GM12878 (cell line): ENCODE data around the gene IFNAR2. TPM values are rescaled to one million over a fixed set of nuclear protein-coding genes. Genes with fewer than 3 reads are reported as not detected.

Source experiments
- ATAC-seq: fragments of 200-7000 bp; cut with Tn5 transposase; 3 replicates; pipeline ENCODE4 v1.9.1; 2020; ENCODE audit warnings: mild to moderate bottlenecking, moderate library complexity
- BruUV-seq: library from RNA; stranded (reverse); fragments of 400-500 nt; replicated peaks from 2 replicates; lab custom pipeline; 2021; lab: Mats Ljungman, UMichigan
- CTCF ChIA-PET: fragments of 300-600 bp; sonication (Branson Sonifier 250); formaldehyde crosslinking; extraction: SDS; loops from one replicate; lab custom pipeline; 2021; ENCODE audit warnings: inconsistent platforms; lab: Yijun Ruan, JAX
- POLR2A ChIA-PET: fragments of 350-600 bp; formaldehyde crosslinking; extraction: SDS; loops from one replicate; lab custom pipeline; 2021; ENCODE audit warnings: inconsistent platforms; lab: Charles Lee
- RAD21 ChIA-PET: fragments of 300-600 bp; sonication (Branson Sonifier 250); formaldehyde crosslinking; loops from one replicate; lab custom pipeline; 2023; ENCODE audit warnings: antibody characterized with exemption; ENCODE audit not compliant: unreplicated experiment; lab: Charles Lee
- SMC1A ChIA-PET: fragments of 300-600 bp; sonication (Branson Sonifier 250); formaldehyde crosslinking; loops from one replicate; lab custom pipeline; 2023; ENCODE audit not compliant: unreplicated experiment, uncharacterized antibody; lab: Charles Lee
- DNase-seq: peaks from one replicate; pipeline ENCODE4 v3.0.0-alpha.2; 2011; ENCODE audit warnings: low read depth, low spot score
- FAIRE-seq: peaks from 3 replicates; lab custom pipeline; 2011; peaks lifted over from hg19 to GRCh38; lab: Jason Lieb, UNC
- H2AFZ ChIP-seq: 2 replicates; pipeline ENCODE4 v1.6.0; 2011; ENCODE audit warnings: low read depth, low read length, control low read depth; ENCODE audit not compliant: control insufficient read depth
- H3K27ac ChIP-seq: 2 replicates; pipeline ENCODE4 v1.5.1; 2011; ENCODE audit warnings: control low read depth; ENCODE audit not compliant: control insufficient read depth, insufficient read depth
- H3K27me3 ChIP-seq, 2 experiments: replicated peaks in 1 of 2; 2 replicates each; pipeline versions ENCODE4 v1.6.0 to v1.6.1; 2011; ENCODE audit warnings: low read length in 1 of 2; ENCODE audit not compliant: control insufficient read depth in 2 of 2, insufficient read depth in 2 of 2
- H3K36me3 ChIP-seq, 2 experiments: 2 replicates each; pipeline ENCODE4 v1.5.1; 2011; ENCODE audit warnings: low read length in 1 of 2; ENCODE audit not compliant: control insufficient read depth in 2 of 2, insufficient read depth in 2 of 2
- H3K4me1 ChIP-seq: 2 replicates; pipeline ENCODE4 v1.6.1; 2011; ENCODE audit warnings: mild to moderate bottlenecking, low read length, moderate library complexity, mixed read lengths; ENCODE audit not compliant: control insufficient read depth, insufficient read depth
- H3K4me2 ChIP-seq: 2 replicates; pipeline ENCODE4 v1.6.0; 2011; ENCODE audit warnings: control low read depth; ENCODE audit not compliant: control insufficient read depth, insufficient read depth
- H3K4me3 ChIP-seq: fragments of 200-600 bp; sonication (generic); 2 replicates; pipeline ENCODE4 v1.5.1; 2016
- H3K79me2 ChIP-seq: 2 replicates; pipeline ENCODE4 v1.6.0; 2011; ENCODE audit warnings: low read length; ENCODE audit not compliant: control insufficient read depth, insufficient read depth
- H3K9ac ChIP-seq: 2 replicates; pipeline ENCODE4 v1.8.0; 2011; ENCODE audit warnings: low read length, control low read depth, mixed read lengths; ENCODE audit not compliant: control insufficient read depth, insufficient read depth
- H3K9me3 ChIP-seq: replicated peaks from 3 replicates; pipeline ENCODE4 v1.5.1; 2011; ENCODE audit warnings: mild to moderate bottlenecking, low read length; ENCODE audit not compliant: control insufficient read depth, insufficient read depth
- H4K20me1 ChIP-seq: 2 replicates; pipeline ENCODE4 v1.6.0; 2011; ENCODE audit not compliant: control insufficient read depth, insufficient read depth
- EED ChIP-seq: sonication (generic); IDR thresholded peaks from 2 replicates; pipeline ENCODE4 v1.6.1; 2016; ENCODE audit warnings: antibody characterized with exemption, low read depth
- GABPA ChIP-seq: IDR thresholded peaks from 2 replicates; pipeline ENCODE4 v1.6.1; 2014; ENCODE audit warnings: antibody characterized with exemption, low read depth, mild to moderate bottlenecking, inconsistent platforms
- HCFC1 ChIP-seq: fragments of 150-350 bp; IDR thresholded peaks from 2 replicates; pipeline ENCODE4 v1.6.1; 2014; ENCODE audit warnings: low read length
- MYC ChIP-seq: IDR thresholded peaks from 2 replicates; pipeline ENCODE4 v1.6.1; 2011; ENCODE audit warnings: mild to moderate bottlenecking, low read length, moderate library complexity, inconsistent platforms; ENCODE audit not compliant: insufficient read depth, insufficient replicate concordance, insufficient read length, severe bottlenecking
- NR2C1 ChIP-seq: fragments of 450-650 bp; IDR thresholded peaks from 2 replicates; pipeline ENCODE4 v1.6.1; 2017; ENCODE audit warnings: antibody characterized with exemption, mild to moderate bottlenecking, moderate library complexity
- SPI1 ChIP-seq: IDR thresholded peaks from 2 replicates; pipeline ENCODE4 v1.6.1; 2011; ENCODE audit warnings: low read depth, mild to moderate bottlenecking, low read length, moderate library complexity, borderline replicate concordance; ENCODE audit not compliant: insufficient read depth
- WGBS: methylation state at CpG from one replicate; pipeline ENCODE4 v1.1.6; 2016; ENCODE audit warnings: low lambda C conversion rate; ENCODE audit not compliant: insufficient replicate concordance, insufficient coverage; ENCODE audit errors: missing lambda C conversion rate; 5-methylcytosine and 5-hydroxymethylcytosine counted together
- in situ Hi-C: fragments of 300-500 bp; cut with MboI; formaldehyde crosslinking; loops from 9 replicates; pipeline ENCODE4 v1.14.3; 2018; ENCODE audit warnings: mixed read lengths
- intact Hi-C: fragments of 100-400 bp; cut with micrococcal nuclease; formaldehyde crosslinking; loops from one replicate; pipeline ENCODE4 v1.14.2; 2022; ENCODE audit not compliant: unreplicated experiment
- polyA plus RNA-seq, 11 experiments: library from polyadenylated mRNA; depleted of rRNA in 4 of 11; unstranded in 6 of 11; stranded (reverse) in 5 of 11; fragments of >200 nt; fragmentation: Nextera tagmentation in 4 of 11; fragmentation: Illumina TruSeq in 1 of 11; extraction: Ambion mirVana in 4 of 11; extraction: Trizol in 1 of 11; gene quantifications; 1 replicate in 1 of 11; 2 replicates in 10 of 11; pipeline versions ENCODE4 v1.2.1 to v1.2.3, GENCODE V29; 2011 to 2016; ENCODE audit warnings: inconsistent platforms in 2 of 11, missing spikeins in 2 of 11, low read depth in 1 of 11
- total RNA-seq, 4 experiments: library from RNA; depleted of rRNA in 3 of 4; stranded (reverse); fragments of >200 nt in 3 of 4; fragmentation: Illumina TruSeq in 1 of 4; extraction: Trizol in 1 of 4; gene quantifications; 2 replicates each; pipeline versions ENCODE4 v1.2.1 to v1.2.3, GENCODE V29; 2013 to 2021

IFNAR2 gene
- total and polyA plus RNA-seq, 10 of the 15 experiments (the other 5 are each of a cell fraction or from before 2014, with no cell fraction given) = 8.5 to 99.7 (median 58.1) TPM

GRCh38 chr21:33212159-33212851, 17.4 kb upstream of the IFNAR2 start:
- H3K27ac ChIP-seq = 0 out of 2 replicates have a peak overlapping the region, but pooled peaks have one; percentile 12

DNA sequence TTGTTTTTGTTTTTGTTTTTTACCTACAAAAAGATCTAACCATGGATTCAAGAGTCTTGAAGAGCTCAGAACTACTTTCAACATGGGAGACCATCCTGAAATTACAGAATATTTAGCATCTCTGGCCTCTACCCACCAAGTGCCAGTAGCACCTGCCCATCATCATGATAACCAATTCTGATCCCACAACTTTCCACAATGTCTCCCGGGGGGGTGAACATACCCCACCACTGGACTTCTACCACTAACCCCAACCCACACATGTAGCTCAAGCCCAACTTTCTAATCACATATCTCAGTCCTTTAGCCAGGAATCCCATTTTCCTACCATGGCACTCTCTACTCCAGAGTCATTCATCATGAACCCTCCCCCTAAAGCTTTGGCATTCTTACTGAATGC, 15.7 kb upstream of the IFNAR2 start:
- Histone ChIP-seq H3K4me2 (no peak overlapping the region), H3K4me1 (peaks cover 40% of the 10 kb centered on the region), H3K27me3 (no peaks in the 10 kb centered on the region), H3K9ac (no peak overlapping the region), H3K36me3 (no peaks in the 10 kb centered on the region), H2AFZ (no peak overlapping the region), H3K9me3 (no peaks in the 10 kb centered on the region; the same call in 2 of the 3 replicates), H4K20me1 (no peaks in the 10 kb centered on the region), H3K79me2 (no peaks in the 10 kb centered on the region), H3K27ac (no peak overlapping the region), H3K4me3 (no peak overlapping the region)
- BruUV-seq = no TSS peak
- intact Hi-C loops = no loop called here
- no peak for DNase-seq
- ChIA-PET POLR2A (interaction anchor here (1.0 to 1.5 kb wide), 3 partner anchors 19 to 24 kb away, joined by 3 to 10 read pairs (median 3); no protein-coding TSS in a partner anchor), RAD21 (interaction anchor here (0.7 to 1.3 kb wide), 4 partner anchors 14 to 206 kb away, joined by 3 to 4 read pairs (median 4); no protein-coding TSS in a partner anchor), SMC1A (interaction anchor here (0.8 to 1.8 kb wide), 6 partner anchors 9 to 231 kb away, joined by 3 to 7 read pairs (median 4); partner anchors contain the start of gene IFNAR2), CTCF (interaction anchor here (0.7 to 1.5 kb wide), 6 partner anchors 9 to 221 kb away, joined by 3 to 7 read pairs (median 4); no protein-coding TSS in a partner anchor)
- in situ Hi-C loops = no loop called here
- 100% methylated on average over 1 of the region's 1 CpG for WGBS
- no peak for ATAC-seq
- TF ChIP-seq HCFC1 (no peak), NR2C1 (no peak), GABPA (no peak)
- FAIRE-seq = no peak

More at GRCh38 chr21:33212159-33212851, 17.4 kb upstream of the IFNAR2 start:
- TF ChIP-seq SPI1 (peak; percentile 42; the same call in 1 of the 2 replicates), EED (peak; percentile 23; the same call in 1 of the 2 replicates), MYC (no peak)
- ATAC-seq (no peak), FAIRE-seq (no peak), DNase-seq (no peak)
- Histone ChIP-seq H2AFZ (peak overlapping the region; percentile 76), H3K27me3 (no peaks in the 10 kb centered on the region), H3K79me2 (no peaks in the 10 kb centered on the region), H3K36me3 (no peaks in the 10 kb centered on the region), H3K4me2 (peak overlapping the region; percentile 2; the same call in 1 of the 2 replicates), H4K20me1 (no peaks in the 10 kb centered on the region), H3K4me3 (no peak overlapping the region), H3K9ac (no peak overlapping the region), H3K4me1 (peaks cover 42% of the 10 kb centered on the region), H3K9me3 (peaks cover 10% of the 10 kb centered on the region; the same call in 2 of the 3 replicates)
- ChIA-PET CTCF (interaction anchor here (0.6 kb wide), 1 partner anchor 733 kb away, joined by 3 read pairs; no protein-coding TSS in a partner anchor), POLR2A (interaction anchor here (1.2 kb wide), 1 partner anchor 53 kb away, joined by 3 read pairs; no protein-coding TSS in a partner anchor), RAD21 (interaction anchor here (0.8 to 1.0 kb wide), 3 partner anchors 9 to 11 kb away, joined by 3 read pairs; no protein-coding TSS in a partner anchor), SMC1A (interaction anchor here (0.6 to 1.8 kb wide), 3 partner anchors 11 to 151 kb away, joined by 3 to 7 read pairs (median 3); no protein-coding TSS in a partner anchor)
- intact Hi-C loops = no loop called here
- in situ Hi-C loops = no loop called here
- WGBS = 78% methylated on average over 8 of the region's 8 CpGs
- BruUV-seq = no TSS peak
